NCI-H510A (cell line): ENCODE measurements around the gene SLC22A7.
"Not testable (repeated sequence)": the region's sequence is repeated elsewhere in the genome, so short reads cannot be mapped to it uniquely, and the experiment has no call there.

ENCODE experiments used
- DNase-seq: peaks from one replicate; lab custom pipeline; 2025; lab: John Stamatoyannopoulos, UW

SLC22A7 gene

GRCh38 chr6:43302126-43302525 is 4.1 kb downstream of the SLC22A7 start:
- DNase-seq: no peak

GRCh38 chr6:43303006-43303405 is 4.9 kb downstream of the SLC22A7 start:
- not testable (repeated sequence) for DNase-seq

DNA sequence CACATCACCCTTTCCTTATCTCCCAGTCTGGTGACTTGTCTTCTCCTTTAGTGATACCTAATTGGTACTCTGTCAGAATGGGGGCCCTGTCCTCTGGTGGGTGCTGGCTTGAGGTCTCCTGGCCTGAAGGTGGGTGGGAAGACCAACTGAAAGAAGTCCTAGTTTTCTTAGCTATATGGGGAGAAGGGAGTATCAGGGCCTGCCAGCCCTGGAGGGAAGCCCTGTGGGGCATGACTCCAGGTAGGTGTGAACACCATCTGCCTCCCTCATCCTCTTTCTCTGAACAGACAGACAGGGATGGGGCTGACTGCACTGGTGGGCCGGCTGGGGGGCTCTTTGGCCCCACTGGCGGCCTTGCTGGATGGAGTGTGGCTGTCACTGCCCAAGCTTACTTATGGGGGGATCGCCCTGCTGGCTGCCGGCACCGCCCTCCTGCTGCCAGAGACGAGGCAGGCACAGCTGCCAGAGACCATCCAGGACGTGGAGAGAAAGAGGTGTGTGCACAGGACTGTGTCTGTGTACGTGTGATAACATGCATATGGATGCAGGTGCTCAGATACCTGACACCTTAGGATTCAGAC is 5.8 kb downstream of the SLC22A7 start:
- DNase-seq: no peak

- DNase-seq: no peak
These were observed 6.3 kb downstream of the SLC22A7 start for GRCh38 chr6:43304361-43304760.

- DNase-seq: no peak
These were observed 6.8 kb downstream of the SLC22A7 start for GRCh38 chr6:43304882-43305281.

GRCh38 chr6:43306086-43306485 is 8.0 kb downstream of the SLC22A7 start:
- DNase-seq: no peak

DNA sequence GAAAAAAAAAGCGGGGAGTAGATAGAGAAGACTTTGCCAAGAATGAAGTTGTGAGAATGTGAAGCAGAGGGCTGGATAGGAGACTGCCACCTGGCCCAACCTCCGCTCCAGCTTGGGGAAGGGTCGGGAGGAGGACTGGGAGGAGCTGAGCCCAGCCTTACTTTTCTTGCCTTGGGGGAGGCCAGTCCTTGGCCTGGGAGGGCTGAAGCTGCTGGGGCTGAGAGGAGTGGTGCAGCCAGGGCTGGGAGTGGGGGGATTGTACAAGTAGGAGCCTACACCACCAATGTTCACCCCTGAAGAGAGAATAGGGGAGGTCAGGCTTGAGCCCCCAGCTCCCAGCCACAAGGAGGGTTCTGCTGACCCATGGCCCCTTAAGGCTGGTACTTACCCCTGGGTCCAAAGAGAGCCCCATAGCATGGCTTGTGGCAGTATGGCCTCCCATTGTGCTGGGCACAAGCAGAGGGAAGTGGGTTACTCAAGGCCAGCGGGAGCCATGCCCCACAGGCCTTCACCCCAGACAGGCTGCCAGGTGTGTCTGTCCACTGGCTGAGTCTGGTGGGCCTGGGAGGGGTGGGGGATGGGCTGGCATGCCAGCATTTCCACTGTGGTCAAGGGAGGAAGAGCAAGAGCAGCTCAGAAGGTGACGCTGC is 9.5 kb downstream of the SLC22A7 start:
- no peak for DNase-seq

DNA sequence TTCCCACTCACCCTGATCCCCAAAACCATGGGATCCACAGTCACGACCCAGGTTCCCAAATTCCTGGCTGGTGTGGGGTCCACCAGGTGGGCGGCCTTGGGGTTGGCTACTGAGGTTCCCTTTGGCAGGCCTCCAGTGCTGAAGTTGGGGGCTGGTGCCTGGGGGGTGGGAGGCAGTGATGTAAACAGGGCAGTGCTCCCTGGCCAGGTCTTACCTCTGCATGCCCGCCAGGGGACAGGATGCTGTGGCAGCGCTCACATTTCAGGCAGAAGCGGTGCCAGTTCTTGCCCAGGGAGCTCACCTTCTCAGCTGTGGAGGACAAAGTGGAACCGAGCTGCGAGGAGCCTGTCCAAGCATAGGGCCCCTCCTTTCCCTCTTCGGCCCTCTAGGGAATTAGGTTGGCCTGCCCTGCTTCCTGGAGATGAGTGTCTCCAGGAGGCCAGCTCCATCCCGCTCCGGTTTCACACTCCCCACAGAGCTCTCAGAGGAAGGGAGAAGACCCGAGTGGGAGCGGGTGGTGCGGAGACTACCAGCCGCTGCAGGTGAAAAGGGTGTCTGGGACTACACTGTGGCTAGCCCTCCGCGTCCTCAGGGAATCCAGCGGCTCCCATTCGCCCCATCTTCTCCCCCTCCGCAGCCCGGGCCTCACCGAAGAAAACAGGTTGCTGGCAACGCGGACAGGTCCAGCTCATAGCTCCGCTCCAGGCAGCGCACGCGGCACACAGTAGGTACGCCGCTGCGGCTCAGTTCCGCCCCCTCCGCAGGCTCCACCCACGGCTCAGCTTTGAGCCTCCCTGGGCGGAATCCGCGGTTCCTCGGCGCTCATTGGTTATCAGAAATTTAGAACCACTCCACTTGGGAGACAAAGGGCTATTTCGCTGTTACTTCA is 10.3 kb downstream of the SLC22A7 start, which contains the start of gene CRIP3:
Gene CRIP3 (minus strand): TSS at position 726 of the 889 bp plus-strand sequence. CDS start 34 bp downstream, at position 692.
- no peak for DNase-seq

DNA sequence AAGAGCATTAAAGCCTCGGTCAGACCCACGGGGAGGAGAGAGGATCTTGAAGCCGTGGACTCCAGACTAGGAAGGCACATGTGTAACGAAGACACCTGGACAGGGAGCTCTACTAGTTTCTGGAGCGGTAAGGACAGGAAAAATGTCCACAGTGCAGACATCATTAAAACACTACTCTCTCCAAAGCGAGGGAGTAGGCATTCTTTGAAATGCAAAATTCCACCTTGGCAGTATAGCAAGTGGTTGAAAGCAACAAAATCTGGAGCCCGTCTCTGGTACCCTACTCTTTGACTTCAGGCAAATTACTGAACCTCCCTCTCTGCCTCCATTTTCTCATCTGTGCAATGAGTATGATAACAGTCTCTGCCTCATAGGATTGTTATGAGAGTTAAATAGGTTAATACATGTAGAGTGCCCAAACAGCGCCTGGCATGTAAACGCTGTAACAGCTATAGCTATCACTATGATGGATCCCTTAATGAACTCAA is 11.0 kb downstream of the SLC22A7 start:
- DNase-seq: no peak

DNA sequence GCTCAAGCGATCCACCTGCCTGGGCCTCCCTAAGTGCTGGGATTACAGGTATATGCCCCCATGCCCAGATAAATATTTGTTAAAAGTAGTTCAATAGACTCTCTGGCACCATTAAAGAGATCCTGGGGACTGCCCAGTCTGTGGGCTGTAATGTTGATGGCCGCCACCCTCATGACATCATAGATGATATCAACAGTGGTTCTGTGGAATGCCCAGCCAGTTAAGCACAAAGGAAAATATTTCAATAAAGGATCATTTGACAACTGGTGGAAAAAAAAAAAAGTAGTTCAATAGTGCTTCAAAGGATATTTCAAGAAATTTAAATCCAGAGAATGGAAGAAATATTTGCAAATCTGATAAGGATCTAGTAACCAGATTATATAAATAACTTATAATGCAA is 12.1 kb downstream of the SLC22A7 start:
- no peak for DNase-seq

- no peak for DNase-seq
These were observed 12.6 kb downstream of the SLC22A7 start for GRCh38 chr6:43310624-43311023.

DNA sequence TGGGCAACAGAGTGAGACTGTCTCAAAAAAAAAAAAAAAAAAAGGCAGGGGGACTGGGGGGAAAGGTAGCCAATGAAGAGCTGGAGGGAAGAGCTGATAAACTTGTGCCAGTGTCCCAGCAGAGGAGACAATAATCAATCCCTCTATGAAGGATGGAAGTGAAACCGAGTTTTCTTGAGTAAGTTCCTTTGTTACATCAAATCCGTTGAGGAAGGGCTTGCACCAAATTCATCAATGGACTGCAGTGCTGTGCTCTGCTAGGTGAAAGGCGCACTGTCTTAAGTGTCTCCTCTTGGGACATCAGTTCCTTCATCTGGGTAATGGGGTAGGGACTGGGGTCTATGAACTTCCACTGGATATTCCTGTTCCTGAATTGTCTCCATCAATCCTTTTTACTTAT is 13.6 kb downstream of the SLC22A7 start:
- DNase-seq: no peak

GRCh38 chr6:43313813-43314212 is 15.8 kb downstream of the SLC22A7 start:
- DNase-seq: no peak

GRCh38 chr6:43318011-43318410 is 20.0 kb downstream of the SLC22A7 start:
- no peak for DNase-seq

- DNase-seq: no peak
These were observed 27.8 kb downstream of the SLC22A7 start for GRCh38 chr6:43325876-43326275.

GRCh38 chr6:43328528-43328927 is 30.5 kb downstream of the SLC22A7 start:
- no peak for DNase-seq

DNA sequence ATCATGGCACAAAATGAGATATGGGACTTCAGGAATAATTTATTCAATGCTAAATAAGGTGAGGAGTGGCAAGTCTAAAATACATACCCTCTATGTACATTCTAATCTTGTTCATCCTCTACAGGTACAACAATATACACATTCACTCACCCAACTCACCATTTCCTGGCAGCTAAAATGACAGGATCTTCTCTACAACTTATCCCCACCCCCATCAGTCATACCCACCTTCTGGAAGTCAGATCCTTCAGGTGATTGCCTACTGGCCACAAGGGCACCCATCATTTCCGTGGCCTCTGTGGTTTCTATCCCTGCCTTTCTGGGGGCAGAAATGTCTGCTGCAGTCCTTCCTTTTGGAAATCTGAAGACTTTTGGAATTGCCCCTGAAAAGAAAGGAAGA is 33.4 kb downstream of the SLC22A7 start:
- no peak for DNase-seq

DNA sequence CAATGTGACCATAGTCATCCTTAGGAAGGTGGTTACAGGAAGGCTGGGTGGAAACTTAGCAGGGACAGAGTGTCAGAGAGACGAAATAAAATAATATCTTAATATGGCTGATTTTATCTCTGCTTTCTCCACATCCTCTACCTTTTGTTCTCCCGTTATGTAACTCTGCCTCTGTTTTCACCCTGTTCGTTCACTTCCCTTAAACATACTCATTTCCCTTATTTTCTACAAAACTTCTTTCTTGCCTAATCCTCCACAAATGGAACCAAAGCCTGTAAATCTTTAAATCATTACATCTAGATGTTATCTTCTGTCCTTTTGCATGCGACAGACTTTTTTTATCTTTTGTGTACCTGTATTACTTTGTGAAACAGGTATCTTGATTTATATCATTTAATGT is 33.8 kb downstream of the SLC22A7 start:
- DNase-seq: no peak

GRCh38 chr6:43334466-43335095 is 36.5 kb downstream of the SLC22A7 start:
- DNase-seq: no peak

- DNase-seq: no peak
These were observed 37.4 kb downstream of the SLC22A7 start for GRCh38 chr6:43335469-43335868.

DNA sequence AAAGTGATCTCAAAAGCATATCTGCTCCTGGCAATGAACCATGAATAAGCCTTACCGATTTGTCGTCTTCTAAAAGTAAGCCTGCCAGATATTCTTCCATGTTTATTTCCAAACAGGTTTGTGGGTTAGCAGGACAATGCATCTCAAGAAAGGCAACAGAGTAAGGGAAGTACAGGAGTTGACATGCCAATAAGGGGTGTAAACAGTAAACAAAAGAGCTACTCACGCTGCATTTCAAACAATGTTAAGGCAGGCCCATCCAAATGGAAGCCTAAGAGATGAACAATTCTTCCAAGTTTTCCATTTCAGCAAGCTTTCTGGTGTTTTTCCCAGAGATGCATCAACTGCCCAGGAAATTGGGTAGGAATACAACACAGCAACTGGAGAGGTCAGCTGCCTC is 38.3 kb downstream of the SLC22A7 start:
- DNase-seq: no peak

- no peak for DNase-seq
These were observed 40.2 kb downstream of the SLC22A7 start for GRCh38 chr6:43338243-43338642.
